H9 (cell line): Measurements from ENCODE around the gene TRAF3IP1. TPM values are rescaled to one million over a fixed set of nuclear protein-coding genes. Genes with fewer than 3 reads are reported as not detected.

ENCODE experiments used
- DNase-seq: peaks from one replicate; pipeline ENCODE4 v3.0.0-alpha.2; 2017
- H2AFZ ChIP-seq: one replicate; pipeline ENCODE4 v1.6.1; 2013; ENCODE audit warnings: mild to moderate bottlenecking, low read length, control low read depth, moderate library complexity
- H2AK5ac ChIP-seq: 2 replicates; pipeline ENCODE4 v1.6.1; 2013; ENCODE audit warnings: low read length, control low read depth, mixed read lengths; ENCODE audit not compliant: insufficient read length
- H2BK120ac ChIP-seq: one replicate; pipeline ENCODE4 v1.6.1; 2013; ENCODE audit warnings: low read depth, mild to moderate bottlenecking, low read length, control low read depth, inconsistent platforms; ENCODE audit not compliant: poor library complexity, severe bottlenecking
- H2BK12ac ChIP-seq: 2 replicates; pipeline ENCODE4 v1.6.1; 2013; ENCODE audit warnings: low read length, control low read depth, mixed read lengths, low read depth; ENCODE audit not compliant: insufficient read length
- H2BK15ac ChIP-seq: 2 replicates; pipeline ENCODE4 v1.6.1; 2013; ENCODE audit warnings: low read depth, low read length, control low read depth
- H2BK20ac ChIP-seq: one replicate; pipeline ENCODE4 v1.6.1; 2013; ENCODE audit warnings: low read depth, mild to moderate bottlenecking, low read length, control low read depth, inconsistent platforms; ENCODE audit not compliant: poor library complexity, severe bottlenecking
- H2BK5ac ChIP-seq: 2 replicates; pipeline ENCODE4 v1.6.1; 2013; ENCODE audit warnings: low read length, control low read depth, mixed read lengths; ENCODE audit not compliant: insufficient read length
- H3K14ac ChIP-seq: 2 replicates; pipeline ENCODE4 v1.6.1; 2013; ENCODE audit warnings: low read length, control low read depth; ENCODE audit not compliant: insufficient read depth
- H3K18ac ChIP-seq: 2 replicates; pipeline ENCODE4 v1.6.1; 2013; ENCODE audit warnings: low read depth, mild to moderate bottlenecking, mixed read lengths, low read length, control low read depth; ENCODE audit not compliant: insufficient read length
- H3K23ac ChIP-seq: 2 replicates; pipeline ENCODE4 v1.6.1; 2013; ENCODE audit warnings: low read length, control low read depth, mixed read lengths, low read depth; ENCODE audit not compliant: insufficient read length
- H3K23me2 ChIP-seq: 2 replicates; pipeline ENCODE4 v1.6.1; 2013; ENCODE audit warnings: low read depth, mild to moderate bottlenecking, mixed read lengths, low read length, control low read depth; ENCODE audit not compliant: insufficient read length, poor library complexity, severe bottlenecking
- H3K27ac ChIP-seq: 2 replicates; pipeline ENCODE4 v1.5.1; 2013; ENCODE audit warnings: low read length, control low read depth, mixed read lengths, low read depth; ENCODE audit not compliant: insufficient read length
- H3K27me3 ChIP-seq: 2 replicates; pipeline ENCODE4 v1.6.1; 2013; ENCODE audit warnings: low read length, control low read depth, inconsistent platforms; ENCODE audit not compliant: insufficient read depth
- H3K4ac ChIP-seq: 2 replicates; pipeline ENCODE4 v1.6.1; 2013; ENCODE audit warnings: low read depth, mild to moderate bottlenecking, control low read depth, inconsistent platforms, low read length, moderate library complexity
- H3K4me1 ChIP-seq: 2 replicates; pipeline ENCODE4 v1.6.1; 2013; ENCODE audit warnings: low read length, control low read depth, inconsistent platforms; ENCODE audit not compliant: insufficient read depth
- H3K4me2 ChIP-seq: 2 replicates; pipeline ENCODE4 v1.6.1; 2013; ENCODE audit warnings: low read length, control low read depth, mixed read lengths; ENCODE audit not compliant: insufficient read length, insufficient read depth
- H3K56ac ChIP-seq: 2 replicates; pipeline ENCODE4 v1.6.1; 2013; ENCODE audit warnings: low read depth, mild to moderate bottlenecking, mixed read lengths, low read length, control low read depth; ENCODE audit not compliant: insufficient read length
- H3K79me1 ChIP-seq: 2 replicates; pipeline ENCODE4 v1.6.1; 2013; ENCODE audit warnings: low read depth, mild to moderate bottlenecking, moderate library complexity, low read length, control low read depth, inconsistent platforms; ENCODE audit not compliant: insufficient read depth, poor library complexity, severe bottlenecking
- H3K79me2 ChIP-seq: 2 replicates; pipeline ENCODE4 v1.6.1; 2013; ENCODE audit warnings: low read length, control low read depth, inconsistent platforms; ENCODE audit not compliant: insufficient read depth
- H3K9ac ChIP-seq: 2 replicates; pipeline ENCODE4 v1.6.1; 2013; ENCODE audit warnings: low read length, control low read depth, mixed read lengths; ENCODE audit not compliant: insufficient read length; ENCODE audit errors: extremely low read depth
- H3K9me3 ChIP-seq: one replicate; pipeline ENCODE4 v1.6.1; 2013; ENCODE audit warnings: low read depth, low read length, inconsistent platforms; ENCODE audit not compliant: control insufficient read depth
- H3T11ph ChIP-seq: one replicate; pipeline ENCODE4 v1.6.1; 2013; ENCODE audit warnings: mild to moderate bottlenecking, low read length, control low read depth, inconsistent platforms
- H4K20me1 ChIP-seq: one replicate; pipeline ENCODE4 v1.6.1; 2013; ENCODE audit not compliant: control insufficient read depth, insufficient read length, insufficient read depth
- H4K5ac ChIP-seq: 2 replicates; pipeline ENCODE4 v1.6.1; 2013; ENCODE audit warnings: low read depth, mild to moderate bottlenecking, mixed read lengths, low read length, control low read depth; ENCODE audit not compliant: insufficient read length
- H4K8ac ChIP-seq: replicated peaks from 2 replicates; pipeline ENCODE4 v1.6.1; 2013; ENCODE audit warnings: low read length, control low read depth, mixed read lengths, low read depth; ENCODE audit not compliant: insufficient read length
- H4K91ac ChIP-seq: 2 replicates; pipeline ENCODE4 v1.6.1; 2013; ENCODE audit warnings: low read depth, mild to moderate bottlenecking, moderate library complexity, mixed read lengths, low read length, control low read depth; ENCODE audit not compliant: insufficient read length
- H3K27ac Mint-ChIP-seq, 3 experiments: 2 replicates in 2 of 3; 3 replicates in 1 of 3; pipeline ENCODE4 v1.8.0; 2020 to 2021; ENCODE audit warnings: mixed read lengths in 3 of 3, mild to moderate bottlenecking in 1 of 3, moderate library complexity in 1 of 3
- H3K27me3 Mint-ChIP-seq: 2 replicates; pipeline ENCODE4 v1.8.0; 2021; ENCODE audit warnings: low read depth, mild to moderate bottlenecking, moderate library complexity, mixed read lengths
- H3K36me3 Mint-ChIP-seq, 3 experiments: 2 replicates in 2 of 3; 3 replicates in 1 of 3; pipeline ENCODE4 v1.8.0; 2020 to 2021; ENCODE audit warnings: low read depth in 3 of 3, mixed read lengths in 3 of 3; ENCODE audit not compliant: insufficient read depth in 1 of 3
- H3K4me1 Mint-ChIP-seq, 2 experiments: 2 replicates each; pipeline ENCODE4 v1.8.0; 2020; ENCODE audit warnings: mixed read lengths in 2 of 2
- H3K4me3 Mint-ChIP-seq, 2 experiments: 2 replicates in 1 of 2; 3 replicates in 1 of 2; pipeline ENCODE4 v1.8.0; 2020 to 2021; ENCODE audit warnings: mild to moderate bottlenecking in 2 of 2, mixed read lengths in 2 of 2, moderate library complexity in 1 of 2
- H3K9me3 Mint-ChIP-seq, 2 experiments: 2 replicates in 1 of 2; 3 replicates in 1 of 2; pipeline ENCODE4 v1.8.0; 2020; ENCODE audit warnings: mild to moderate bottlenecking in 2 of 2, mixed read lengths in 2 of 2, moderate library complexity in 1 of 2
- CTCF ChIP-seq: fragments of 200-600 bp; sonication (generic); conservative IDR thresholded peaks from 3 replicates; pipeline ENCODE4 v1.8.0; 2021; ENCODE audit warnings: antibody characterized with exemption, mild to moderate bottlenecking
- WGBS: extraction: QIAGEN DNeasy Blood & Tissue Kit; methylation state at CpG from one replicate; pipeline ENCODE4 v1.1.7; 2013; ENCODE audit warnings: missing lambda C conversion rate, low lambda C conversion rate, mixed read lengths; ENCODE audit not compliant: insufficient read length; ENCODE audit errors: extremely low coverage; 5-methylcytosine and 5-hydroxymethylcytosine counted together
- total RNA-seq: library from RNA; stranded (reverse); gene quantifications from 2 replicates; pipeline ENCODE4 v1.2.1, GENCODE V29; 2021

TRAF3IP1 gene
- total RNA-seq, 1 experiment from 2014 or later, result 16.4 TPM

DNA sequence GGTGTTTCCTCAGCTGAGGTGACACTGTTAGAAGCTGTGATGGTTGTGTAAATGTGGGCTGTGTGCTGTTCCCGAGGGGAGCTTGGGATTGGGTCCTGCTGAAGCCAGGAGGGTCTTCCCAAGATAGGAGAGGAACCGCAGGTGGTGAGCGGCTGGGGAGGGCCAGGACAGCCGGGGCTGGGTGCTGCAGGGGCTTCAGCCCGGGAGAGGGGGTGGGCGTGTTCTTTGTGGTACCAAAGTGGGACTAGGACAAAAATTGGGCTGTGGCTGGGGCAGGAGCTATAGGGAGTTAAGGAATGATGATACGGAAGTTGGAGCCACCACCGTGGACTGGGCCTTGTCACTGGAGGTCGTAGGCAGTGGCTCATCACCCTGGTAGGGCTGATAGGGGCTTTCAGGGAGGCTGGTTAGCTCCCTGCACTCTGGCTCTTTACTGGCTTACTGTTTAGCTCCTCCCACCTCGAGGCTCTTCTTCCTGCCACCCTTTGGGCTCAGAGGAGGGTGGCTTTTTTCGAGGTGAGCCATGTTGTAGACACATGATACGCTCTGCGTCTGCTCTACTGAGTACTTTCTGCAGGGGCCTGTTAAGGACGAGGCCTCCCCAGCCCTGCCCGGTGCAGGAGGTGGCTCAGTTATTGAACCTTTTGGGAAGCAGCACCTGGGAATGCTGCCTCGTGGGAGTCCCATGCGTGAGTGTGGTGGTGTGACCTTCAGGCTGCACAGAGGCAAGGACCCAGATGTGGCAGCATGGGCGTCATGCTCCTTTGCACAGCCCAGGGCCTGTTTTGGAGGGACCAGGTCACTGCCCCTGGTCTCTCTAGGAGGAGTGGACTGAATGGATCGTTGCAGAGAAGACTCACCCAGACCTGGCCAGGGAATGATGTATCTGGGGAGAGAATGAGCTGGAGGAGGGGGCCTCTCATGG lies 128.0 kb downstream of the TRAF3IP1 start:
- no peaks in the 10 kb centered on the region for H3K79me1 ChIP-seq
- peak overlapping the region in 2 of 3 experiments; percentile 11 to 68; a peak in 1 of 7 replicates for H3K27ac Mint-ChIP-seq
- no peak overlapping the region for H4K8ac ChIP-seq
- no peak overlapping the region for H3K14ac ChIP-seq
- H2BK12ac ChIP-seq, result no peak overlapping the region
- no peak overlapping the region for H3K4ac ChIP-seq
- H2BK120ac ChIP-seq, result no peak overlapping the region
- peaks cover 62 to 86% (median 82%) of the 10 kb centered on the region in 3 experiments for H3K36me3 Mint-ChIP-seq
- H2BK20ac ChIP-seq, result no peak overlapping the region
- no peaks in the 10 kb centered on the region for H3K9me3 Mint-ChIP-seq
- no peaks in the 10 kb centered on the region for H3K23me2 ChIP-seq
- no peak overlapping the region for H2BK5ac ChIP-seq
- DNase-seq, result no peak
- no peak overlapping the region for H3K4me3 Mint-ChIP-seq
- H3K4me2 ChIP-seq, result no peak overlapping the region
- H3K56ac ChIP-seq, result no peak overlapping the region
- no peaks in the 10 kb centered on the region for H4K20me1 ChIP-seq
- no peak overlapping the region for H4K5ac ChIP-seq
- H3K9me3 ChIP-seq, result no peaks in the 10 kb centered on the region
- H4K91ac ChIP-seq, result no peak overlapping the region
- no CpG with 5 or more reads among the region's 19 CpGs for WGBS
- H3K79me2 ChIP-seq, result no peaks in the 10 kb centered on the region
- H3K27ac ChIP-seq, result no peak overlapping the region
- peaks cover 0 to 2% of the 10 kb centered on the region in 2 experiments; a peak in 2 of 4 replicates for H3K4me1 Mint-ChIP-seq
- H2AFZ ChIP-seq, result no peak overlapping the region
- no peak for TF ChIP-seq CTCF
- no peak overlapping the region for H3K9ac ChIP-seq
- no peak overlapping the region for H3K18ac ChIP-seq
- H3K4me1 ChIP-seq, result no peaks in the 10 kb centered on the region
- H3K27me3 ChIP-seq, result no peaks in the 10 kb centered on the region
- no peak overlapping the region for H2BK15ac ChIP-seq
- no peak overlapping the region for H3K23ac ChIP-seq
- no peaks in the 10 kb centered on the region for H3K27me3 Mint-ChIP-seq
- H2AK5ac ChIP-seq, result no peak overlapping the region
- H3T11ph ChIP-seq, result no peak overlapping the region
